ENCODE results near the gene LNX2. TPM values are rescaled to one million over a fixed set of nuclear protein-coding genes. Genes with fewer than 3 reads are reported as not detected.

The LNX2 gene
- total and polyA plus RNA-seq, 5 experiments from 2014 or later = 2.5 to 10.8 (median 3.1) TPM

- ATAC-seq (no peak), DNase-seq (no peak)
- Mint-ChIP-seq H3K9me3 (no peaks in the 10 kb centered on the region), H3K27me3 (no peaks in the 10 kb centered on the region), H3K4me1 (peaks cover 34 to 79% (median 74%) of the 10 kb centered on the region in 4 donors), H3K4me3 (peak overlapping the region; percentile 83 to 97 (median 92)), H3K36me3 (peaks cover 5 to 36% (median 8%) of the 10 kb centered on the region in 3 donors), H3K27ac (peak overlapping the region; percentile 78 to 99 (median 90))
- POLR2A ChIA-PET = interaction anchor here (0.8 to 4.1 kb wide), 9 partner anchors 9 to 1400 kb away, joined by 3 to 106 read pairs (median 4); partner anchors contain the start of genes GTF3A, MTIF3 and RNF6
These were observed 1.9 kb upstream of the LNX2 start for GRCh38 chr13:27622102-27622820.

DNA sequence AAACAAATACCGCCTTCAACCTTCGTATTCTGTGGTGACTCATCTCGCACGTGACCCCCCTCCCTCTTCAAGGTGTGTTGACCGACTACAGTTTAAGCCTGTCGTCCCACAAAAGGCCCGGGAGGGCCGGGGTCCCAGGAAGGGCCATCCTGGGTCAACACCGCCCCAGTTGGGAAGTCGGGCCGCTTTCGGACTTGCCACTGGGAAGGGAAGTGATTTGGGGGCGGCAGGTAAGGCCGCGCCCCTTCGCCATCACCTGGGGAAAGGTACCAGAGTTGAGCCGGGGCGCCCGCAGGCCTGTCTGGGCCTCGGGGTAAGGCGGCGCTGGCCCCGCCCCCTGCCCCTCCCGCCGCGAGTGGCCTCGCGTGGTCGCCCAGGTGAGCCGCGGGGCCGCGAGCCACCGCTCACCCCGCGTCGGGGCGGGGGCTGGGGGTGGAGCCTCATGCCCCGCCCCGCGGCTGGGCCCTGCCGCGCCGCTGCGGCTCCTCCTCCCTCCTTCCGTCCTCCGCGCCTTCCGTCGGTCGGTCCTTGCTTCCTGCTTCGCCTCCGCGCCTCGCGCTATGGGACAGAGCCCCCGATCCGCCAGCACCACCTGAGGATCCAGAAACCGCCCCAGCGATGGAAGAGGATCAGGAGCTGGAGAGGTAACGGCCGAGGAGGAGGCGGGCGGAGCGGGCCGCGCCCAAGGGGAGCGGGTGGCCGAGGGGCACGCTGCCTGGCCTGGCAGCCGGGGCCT, 1.2 kb upstream of the LNX2 start, which contains the start of gene POLR1D:
POLR1D (plus strand) TSS at position 527 of the 736 bp plus-strand sequence; CDS start at position 619, 92 bp downstream.
- Mint-ChIP-seq H3K4me3 (peak within 1 kb of the TSS; percentile 83 to 97 (median 94)), H3K9me3 (no peaks in the 10 kb centered on the region), H3K27me3 (no peaks in the 10 kb centered on the region), H3K4me1 (peaks cover 32 to 76% (median 70%) of the 10 kb centered on the region in 4 donors), H3K36me3 (peaks cover 5 to 30% (median 8%) of the 10 kb centered on the region in 3 donors), H3K27ac (peak within 1 kb of the TSS; percentile 88 to 99 (median 98))
- peak; percentile 81 to 93 (median 84) for DNase-seq
- ATAC-seq = peak; percentile 66 to 67
- POLR2A ChIA-PET = interaction anchor here (1.0 to 4.1 kb wide), 16 partner anchors 9 to 518 kb away, joined by 3 to 106 read pairs (median 4); partner anchors contain the start of genes GTF3A and MTIF3

- Mint-ChIP-seq H3K9me3 (no peaks in the 10 kb centered on the region), H3K4me3 (peak overlapping the region; percentile 83 to 96 (median 94)), H3K27me3 (no peaks in the 10 kb centered on the region), H3K4me1 (peaks cover 32 to 71% (median 66%) of the 10 kb centered on the region in 4 donors), H3K36me3 (peaks cover 5 to 30% (median 8%) of the 10 kb centered on the region in 3 donors), H3K27ac (peak overlapping the region; percentile 88 to 99 (median 98))
- ATAC-seq (peak in 1 of 2 donors; percentile 8), DNase-seq (no peak)
- POLR2A ChIA-PET = interaction anchor here (0.8 to 4.1 kb wide), 18 partner anchors 9 to 518 kb away, joined by 3 to 106 read pairs (median 4); partner anchors contain the start of genes GTF3A, MTIF3 and RPL21
These were observed 712 bp upstream of the LNX2 start for GRCh38 chr13:27621116-27621365.

GRCh38 chr13:27619728-27620376, 477 bp downstream of the LNX2 start:
- peak overlapping the region in 9 of 10 donors; percentile 73 to 95 (median 92) for H3K27ac Mint-ChIP-seq
- peak; percentile 22 to 31 for ATAC-seq
- H3K9me3 Mint-ChIP-seq = peaks cover 0 to 2% (median 0%) of the 10 kb centered on the region in 9 donors
- peak in 9 of 10 donors; percentile 21 to 63 (median 36) for DNase-seq
- POLR2A ChIA-PET = interaction anchor here (1.0 to 4.1 kb wide), 11 partner anchors 7 to 369 kb away, joined by 3 to 106 read pairs (median 6); partner anchors contain the start of genes GTF3A, MTIF3 and RPL21
- H3K27me3 Mint-ChIP-seq = no peaks in the 10 kb centered on the region
- H3K4me3 Mint-ChIP-seq = peak overlapping the region; percentile 83 to 97 (median 95)
- peaks cover 22 to 65% (median 59%) of the 10 kb centered on the region in 4 donors for H3K4me1 Mint-ChIP-seq
- peaks cover 2 to 19% (median 8%) of the 10 kb centered on the region in 3 donors for H3K36me3 Mint-ChIP-seq

- Mint-ChIP-seq H3K9me3 (peaks cover 0 to 4% (median 0%) of the 10 kb centered on the region in 9 donors), H3K4me1 (peaks cover 23 to 65% (median 59%) of the 10 kb centered on the region in 4 donors), H3K4me3 (peak overlapping the region; percentile 83 to 97 (median 95)), H3K27me3 (no peaks in the 10 kb centered on the region), H3K36me3 (peaks cover 4 to 16% (median 11%) of the 10 kb centered on the region in 3 donors), H3K27ac (peak overlapping the region in 9 of 10 donors; percentile 73 to 95 (median 92))
- DNase-seq (no peak), ATAC-seq (no peak)
- POLR2A ChIA-PET = interaction anchor here (1.9 to 4.1 kb wide), 4 partner anchors 18 to 368 kb away, joined by 7 to 106 read pairs (median 47); partner anchors contain the start of genes GTF3A, MTIF3 and RPL21
These were observed 1.1 kb downstream of the LNX2 start for GRCh38 chr13:27619093-27619727.

DNA sequence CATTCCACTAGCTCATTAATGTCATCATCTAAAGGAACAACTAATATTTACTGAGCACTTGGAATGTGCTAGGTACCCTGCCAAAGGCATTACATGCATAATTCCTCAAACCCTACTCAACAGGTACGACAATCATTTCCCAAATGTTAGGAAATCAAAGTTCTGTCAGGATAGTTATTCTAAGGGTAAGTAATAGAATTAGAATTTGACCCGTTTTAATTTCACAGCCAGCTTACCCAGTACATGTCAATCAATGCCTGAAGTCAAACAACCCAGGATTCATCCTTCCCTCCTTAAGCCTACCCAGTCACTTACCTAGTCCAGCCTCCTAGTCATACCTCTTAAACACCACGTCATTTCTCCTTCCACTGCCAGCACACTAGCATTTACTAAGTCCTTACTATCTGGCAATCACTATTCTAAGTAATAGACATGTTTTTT, 2.4 kb downstream of the LNX2 start:
- H3K4me3 Mint-ChIP-seq = peak overlapping the region in 6 of 10 donors; percentile 44 to 97 (median 96)
- H3K27me3 Mint-ChIP-seq = no peaks in the 10 kb centered on the region
- H3K36me3 Mint-ChIP-seq = peaks cover 4 to 10% (median 7%) of the 10 kb centered on the region in 3 donors
- H3K27ac Mint-ChIP-seq = peak overlapping the region in 3 of 10 donors; percentile 3 to 54 (median 42)
- POLR2A ChIA-PET = no interaction called here
- ATAC-seq = no peak
- peaks cover 21 to 59% (median 55%) of the 10 kb centered on the region in 4 donors for H3K4me1 Mint-ChIP-seq
- H3K9me3 Mint-ChIP-seq = peaks cover 0 to 5% (median 0%) of the 10 kb centered on the region in 9 donors
- DNase-seq = no peak

DNA sequence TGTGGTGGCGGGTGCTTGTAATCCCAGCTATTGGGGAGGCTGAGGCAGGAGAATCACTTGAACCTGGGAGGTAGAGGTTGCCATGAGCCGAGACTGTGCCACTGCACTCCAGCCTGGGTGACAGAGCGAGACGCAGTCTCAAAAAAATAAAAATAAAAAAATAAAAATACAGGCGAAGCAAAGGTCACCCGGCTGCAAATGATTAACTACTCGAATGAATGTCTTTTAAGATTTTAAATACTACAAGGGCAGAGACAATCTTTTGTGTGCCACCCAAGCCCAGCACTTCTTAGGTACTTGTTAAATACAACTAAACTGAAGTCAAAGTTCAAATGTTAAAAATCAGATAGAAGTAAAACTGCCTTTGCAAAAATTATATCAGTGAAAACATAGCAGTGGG, 6.7 kb downstream of the LNX2 start:
- POLR2A ChIA-PET = no interaction called here
- DNase-seq = no peak
- H3K4me1 Mint-ChIP-seq = peaks cover 33 to 64% (median 62%) of the 10 kb centered on the region in 4 donors
- peaks cover 0 to 5% (median 0%) of the 10 kb centered on the region in 9 donors for H3K9me3 Mint-ChIP-seq
- H3K4me3 Mint-ChIP-seq = no peak overlapping the region
- no peaks in the 10 kb centered on the region for H3K27me3 Mint-ChIP-seq
- ATAC-seq = no peak
- H3K36me3 Mint-ChIP-seq = peaks cover 4 to 10% (median 6%) of the 10 kb centered on the region in 3 donors
- no peak overlapping the region for H3K27ac Mint-ChIP-seq

DNA sequence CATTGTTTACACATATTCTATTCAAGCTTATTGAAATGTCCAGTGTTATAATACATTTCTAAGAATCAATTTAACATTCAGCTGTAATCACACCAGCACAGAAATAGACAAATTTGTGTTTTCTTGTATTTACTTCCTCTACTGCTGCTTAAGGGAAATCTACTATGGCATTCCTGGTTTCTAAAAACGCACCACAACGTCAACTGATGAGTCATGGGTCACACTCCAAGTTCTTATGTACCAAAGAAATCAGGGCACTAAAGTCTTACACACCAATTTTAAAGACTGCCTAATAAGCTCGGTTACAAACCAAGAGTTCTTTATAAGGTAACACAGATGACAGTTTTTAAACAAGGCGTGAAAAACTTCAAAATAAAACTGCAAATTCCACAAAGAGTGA, 13.2 kb downstream of the LNX2 start:
- peaks cover 0 to 6% (median 0%) of the 10 kb centered on the region in 3 donors for H3K36me3 Mint-ChIP-seq
- POLR2A ChIA-PET = no interaction called here
- no peaks in the 10 kb centered on the region for H3K27me3 Mint-ChIP-seq
- no peak overlapping the region for H3K27ac Mint-ChIP-seq
- no peaks in the 10 kb centered on the region for H3K9me3 Mint-ChIP-seq
- H3K4me1 Mint-ChIP-seq = peaks cover 27 to 55% (median 40%) of the 10 kb centered on the region in 4 donors
- H3K4me3 Mint-ChIP-seq = no peak overlapping the region
- DNase-seq = no peak
- ATAC-seq = no peak

GRCh38 chr13:27605610-27606200, 14.6 kb downstream of the LNX2 start:
- ATAC-seq (no peak), DNase-seq (no peak)
- Mint-ChIP-seq H3K36me3 (peaks cover 0 to 9% (median 0%) of the 10 kb centered on the region in 3 donors), H3K9me3 (no peaks in the 10 kb centered on the region), H3K27me3 (no peaks in the 10 kb centered on the region), H3K4me1 (peaks cover 23 to 56% (median 35%) of the 10 kb centered on the region in 4 donors), H3K27ac (peak overlapping the region in 1 of 10 donors; percentile 25), H3K4me3 (no peak overlapping the region)
- POLR2A ChIA-PET = no interaction called here

GRCh38 chr13:27605099-27605498, 15.2 kb downstream of the LNX2 start:
- H3K4me3 Mint-ChIP-seq = no peak overlapping the region
- no peak for DNase-seq
- peaks cover 21 to 56% (median 35%) of the 10 kb centered on the region in 4 donors for H3K4me1 Mint-ChIP-seq
- H3K36me3 Mint-ChIP-seq = peaks cover 0 to 9% (median 0%) of the 10 kb centered on the region in 3 donors
- no peak overlapping the region for H3K27ac Mint-ChIP-seq
- H3K27me3 Mint-ChIP-seq = no peaks in the 10 kb centered on the region
- ATAC-seq = no peak
- H3K9me3 Mint-ChIP-seq = no peaks in the 10 kb centered on the region
- POLR2A ChIA-PET = no interaction called here

DNA sequence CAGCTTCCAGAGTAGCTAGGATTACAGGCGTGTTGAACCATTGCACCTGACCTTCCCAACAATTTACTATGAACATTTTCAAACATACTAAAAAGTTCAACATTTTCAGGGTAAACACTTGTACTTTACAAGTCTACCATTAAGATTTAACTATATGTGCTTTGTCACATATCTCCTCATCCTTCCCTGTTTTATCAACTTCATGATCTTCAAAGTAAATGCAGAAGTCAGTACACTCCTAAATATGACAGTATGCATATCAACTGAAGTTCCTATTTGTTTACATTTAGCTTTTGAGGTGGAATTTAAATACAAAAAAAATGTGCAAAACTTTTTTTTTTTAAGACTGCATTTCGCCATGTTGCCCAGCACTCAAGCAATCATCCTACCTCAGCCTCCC, 18.5 kb downstream of the LNX2 start:
- peaks cover 0 to 5% (median 0%) of the 10 kb centered on the region in 3 donors for H3K36me3 Mint-ChIP-seq
- POLR2A ChIA-PET = interaction anchor here (0.6 to 2.1 kb wide), 2 partner anchors 19 to 155 kb away, joined by 4 to 10 read pairs; partner anchors contain the start of gene LNX2
- H3K9me3 Mint-ChIP-seq = no peaks in the 10 kb centered on the region
- ATAC-seq = no peak
- no peak overlapping the region for H3K4me3 Mint-ChIP-seq
- DNase-seq = no peak
- peaks cover 15 to 38% (median 29%) of the 10 kb centered on the region in 4 donors for H3K4me1 Mint-ChIP-seq
- H3K27ac Mint-ChIP-seq = no peak overlapping the region
- H3K27me3 Mint-ChIP-seq = no peaks in the 10 kb centered on the region
